Stomach smooth muscle (tissue), 2 donors: Measurements from ENCODE around the gene TMEM171.

Experiments used
- H3K27ac ChIP-seq: one replicate; pipeline ENCODE4 v1.7.0; 2013; ENCODE audit warnings: mild to moderate bottlenecking, low read length, inconsistent platforms
- H3K27me3 ChIP-seq, 2 donors: one replicate each; pipeline ENCODE4 v1.7.0; 2013; ENCODE audit warnings: low read length in 2 of 2; ENCODE audit not compliant: insufficient read depth in 2 of 2, control insufficient read depth in 1 of 2
- H3K36me3 ChIP-seq, 2 donors: one replicate each; pipeline ENCODE4 v1.7.0; 2013; ENCODE audit warnings: low read length in 2 of 2; ENCODE audit not compliant: control insufficient read depth in 2 of 2, insufficient read depth in 2 of 2
- H3K4me1 ChIP-seq: one replicate; pipeline ENCODE4 v1.7.0; 2013; ENCODE audit warnings: low read length; ENCODE audit not compliant: control insufficient read depth, insufficient read depth
- H3K4me3 ChIP-seq, 2 donors: one replicate each; pipeline ENCODE4 v1.7.0; 2013; ENCODE audit warnings: low read length in 2 of 2
- H3K9ac ChIP-seq, 2 donors: one replicate each; pipeline ENCODE4 v1.7.0; 2013; ENCODE audit warnings: low read length in 2 of 2, mild to moderate bottlenecking in 1 of 2
- H3K9me3 ChIP-seq, 2 donors: one replicate each; pipeline ENCODE4 v1.7.0; 2013; ENCODE audit warnings: low read length in 2 of 2; ENCODE audit not compliant: control insufficient read depth in 2 of 2
- donor health status: healthy.
- donor health status: Pancreatic carcinoma.

TMEM171 gene

DNA sequence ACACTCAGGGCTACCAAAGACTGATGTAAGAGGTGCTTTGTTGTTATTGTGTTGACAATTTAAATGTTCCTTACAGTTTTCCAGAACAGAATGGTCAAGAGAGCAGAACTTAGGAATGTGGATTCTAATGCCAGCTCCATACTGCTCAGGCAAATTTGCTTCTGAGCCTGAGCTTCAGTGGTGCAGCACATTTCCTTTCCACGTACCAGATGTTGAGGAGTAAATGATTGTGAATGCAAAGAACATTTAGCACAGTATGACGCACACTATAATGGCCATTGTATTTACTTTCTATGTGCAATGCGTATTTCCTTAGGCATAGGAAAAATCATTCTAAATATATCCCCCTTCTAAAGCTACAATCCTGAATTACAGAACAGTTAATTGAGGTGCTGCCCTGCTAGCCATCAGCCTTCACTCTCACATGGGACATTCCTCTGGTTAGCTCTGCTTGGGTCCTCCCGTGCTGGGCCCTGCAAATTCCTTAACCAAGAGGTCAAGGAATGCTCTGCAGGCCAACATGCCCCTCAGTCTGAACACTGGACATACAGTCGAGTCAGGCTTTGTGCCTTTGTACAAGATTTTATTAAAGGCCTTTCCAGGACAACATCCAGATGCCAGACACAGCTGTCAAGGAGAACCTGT is 31.5 kb downstream of the TMEM171 start:
- no peaks in the 10 kb centered on the region for H3K36me3 ChIP-seq
- H3K9me3 ChIP-seq: no peaks in the 10 kb centered on the region
- no peak overlapping the region for H3K9ac ChIP-seq
- H3K27me3 ChIP-seq: peaks cover 0 to 3% of the 10 kb centered on the region in 2 donors
- H3K4me3 ChIP-seq: no peak overlapping the region
- H3K27ac ChIP-seq: no peak overlapping the region
- H3K4me1 ChIP-seq: no peaks in the 10 kb centered on the region

DNA sequence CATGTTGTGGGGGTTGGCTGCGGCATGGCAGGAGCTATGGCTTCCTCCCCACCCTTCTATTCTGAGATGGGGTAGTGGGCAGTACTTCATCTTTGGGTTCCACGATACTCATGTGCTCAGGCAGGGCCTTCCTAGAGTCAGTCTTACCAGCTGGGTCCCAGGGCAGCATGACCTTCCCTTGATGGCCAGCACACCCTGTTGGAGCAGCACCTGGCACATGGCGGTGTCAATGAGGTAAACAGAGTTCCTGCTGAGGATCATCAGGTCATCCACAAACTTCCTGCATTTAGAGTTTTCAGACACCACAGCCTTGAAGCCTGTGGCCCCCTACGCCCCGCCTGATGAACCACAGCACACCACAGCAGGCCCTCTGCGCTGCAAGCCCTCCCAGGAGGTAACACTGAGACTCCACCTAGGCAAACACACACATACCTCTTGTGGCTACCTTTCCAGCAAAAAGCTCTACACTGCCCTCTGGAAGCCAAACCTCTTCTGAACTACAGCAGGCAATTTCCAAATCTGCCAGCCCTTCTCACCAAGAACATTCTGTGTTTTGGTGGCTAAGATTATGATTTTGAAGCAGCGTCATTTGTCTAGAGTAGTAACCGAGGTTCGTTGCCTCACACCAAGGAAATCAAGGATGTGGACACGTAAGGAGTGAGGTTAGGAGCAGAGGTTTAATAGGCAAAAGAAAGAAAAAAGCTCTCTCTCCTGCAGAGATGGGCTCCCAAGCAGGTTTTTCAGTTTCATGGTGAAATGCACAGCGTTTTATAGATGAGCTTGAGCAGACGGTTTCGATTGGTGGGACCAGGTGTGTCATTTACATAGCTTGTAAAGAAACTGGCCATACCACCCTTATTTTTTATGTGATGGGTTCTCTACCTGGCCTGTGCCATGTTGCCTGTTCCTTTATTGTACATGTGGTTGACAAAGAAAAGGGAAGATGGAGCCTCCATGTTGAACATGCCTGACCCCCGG is 32.3 kb downstream of the TMEM171 start:
- Histone ChIP-seq H3K9me3 (no peaks in the 10 kb centered on the region), H3K27me3 (peaks cover 0 to 3% of the 10 kb centered on the region in 2 donors), H3K4me3 (no peak overlapping the region), H3K36me3 (no peaks in the 10 kb centered on the region), H3K4me1 (no peaks in the 10 kb centered on the region), H3K9ac (no peak overlapping the region), H3K27ac (no peak overlapping the region)

DNA sequence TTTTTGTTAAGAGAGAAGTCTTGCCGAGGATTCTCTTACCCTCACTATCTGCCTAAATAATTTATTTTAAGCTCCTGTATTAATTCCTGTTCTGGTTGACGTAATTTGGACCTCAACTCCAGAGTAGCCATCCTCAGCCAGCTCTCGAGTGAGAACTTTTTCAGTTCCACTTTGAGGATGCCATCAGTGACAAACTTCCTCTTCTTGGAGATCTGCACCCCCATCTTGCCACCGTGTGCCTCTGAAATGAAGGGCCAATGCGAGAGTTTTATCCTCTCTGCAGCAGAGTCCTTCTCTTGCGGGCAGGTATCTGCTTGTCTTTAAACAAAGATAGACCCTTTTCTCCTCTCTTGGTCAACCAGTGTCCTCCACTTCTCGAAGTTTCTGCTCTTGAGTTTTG is 33.1 kb downstream of the TMEM171 start:
- Histone ChIP-seq H3K4me3 (no peak overlapping the region), H3K9me3 (no peaks in the 10 kb centered on the region), H3K4me1 (no peaks in the 10 kb centered on the region), H3K27ac (no peak overlapping the region), H3K9ac (no peak overlapping the region), H3K27me3 (peaks cover 2 to 3% of the 10 kb centered on the region in 2 donors), H3K36me3 (no peaks in the 10 kb centered on the region)

DNA sequence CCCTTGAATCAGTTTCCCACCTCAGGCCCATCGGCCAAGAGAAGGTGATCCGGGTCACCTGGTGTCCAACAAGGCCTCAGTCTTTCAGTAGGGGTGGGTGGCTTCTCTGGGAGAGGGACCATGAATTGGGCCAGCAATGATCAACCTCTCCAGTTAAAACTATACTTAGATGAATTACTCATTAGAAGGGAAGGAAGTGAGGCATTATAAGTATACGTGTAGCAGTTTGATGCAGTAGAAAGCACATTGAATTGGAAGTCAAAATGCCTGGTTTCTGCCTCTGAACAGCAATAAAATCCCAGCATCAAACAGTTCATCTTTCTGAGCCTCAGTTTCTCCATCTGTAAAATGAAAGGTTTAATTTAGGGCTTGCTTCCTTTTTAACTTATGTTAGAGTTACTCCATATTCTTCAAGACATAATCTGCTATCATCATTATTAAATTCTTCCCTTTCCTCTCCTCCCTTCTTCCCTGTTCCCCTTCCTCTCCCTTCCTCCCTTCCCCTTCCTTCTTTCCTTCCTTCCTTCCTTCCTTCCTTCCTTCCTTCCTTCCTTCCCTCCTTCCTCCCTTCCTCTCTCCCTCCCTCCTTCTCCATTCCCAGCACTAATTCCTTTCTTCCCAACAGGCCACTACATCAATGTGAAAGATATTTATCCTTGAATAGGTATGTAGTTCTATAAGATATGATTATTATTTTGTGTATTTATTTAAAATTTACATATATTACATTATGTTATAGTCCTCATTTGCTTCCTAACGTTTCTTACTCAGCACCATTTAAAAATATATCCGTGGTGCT is 34.0 kb downstream of the TMEM171 start:
- Histone ChIP-seq H3K27ac (no peak overlapping the region), H3K4me3 (no peak overlapping the region), H3K36me3 (no peaks in the 10 kb centered on the region), H3K4me1 (no peaks in the 10 kb centered on the region), H3K9ac (no peak overlapping the region), H3K27me3 (peaks cover 2 to 3% of the 10 kb centered on the region in 2 donors), H3K9me3 (no peaks in the 10 kb centered on the region)

DNA sequence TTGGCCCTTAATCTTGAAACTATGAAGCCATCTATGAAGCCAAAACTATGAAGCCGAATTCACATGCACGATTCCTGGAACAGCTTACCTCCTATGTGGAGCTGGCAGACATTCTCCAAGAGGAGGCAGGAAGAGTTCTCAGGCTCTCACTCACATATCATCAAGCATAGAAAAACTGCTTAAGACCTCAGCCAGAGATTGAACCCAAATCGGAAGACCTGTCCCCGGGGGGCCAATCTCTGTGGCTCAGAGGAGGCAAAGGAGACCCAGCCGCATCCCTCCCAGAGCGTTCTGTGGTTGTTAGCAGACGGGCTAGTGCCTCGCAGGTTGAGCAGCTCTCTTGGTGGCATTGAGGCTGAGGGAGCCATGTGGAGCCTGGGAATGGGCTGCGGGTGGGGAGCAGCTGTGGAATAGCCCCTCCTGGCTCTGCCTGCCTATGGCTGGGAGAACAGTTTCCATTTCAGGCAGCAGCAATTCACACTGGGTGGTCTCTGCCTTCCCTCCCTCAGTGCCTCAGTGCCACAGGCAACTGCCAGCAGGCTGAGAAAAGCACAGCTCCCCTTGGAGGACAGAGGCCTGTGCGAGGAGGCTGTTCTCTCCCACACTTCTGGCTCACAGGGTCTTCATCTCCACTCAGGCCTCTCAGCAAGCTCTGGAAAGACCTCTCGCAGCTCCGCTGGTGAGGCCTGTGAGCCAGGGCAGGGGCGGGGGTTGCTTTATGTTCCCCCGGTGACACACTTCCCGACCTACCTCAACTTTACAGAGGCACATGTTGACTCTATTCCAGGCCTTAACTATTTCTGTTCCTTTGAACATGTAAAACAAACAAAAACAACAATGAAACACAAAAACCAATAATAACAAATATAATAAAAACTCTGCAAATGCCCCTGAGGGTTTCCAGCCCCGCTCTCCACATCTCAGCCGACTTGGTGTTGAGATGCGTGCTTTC is 35.2 kb downstream of the TMEM171 start:
- H3K9me3 ChIP-seq: no peaks in the 10 kb centered on the region
- no peak overlapping the region for H3K27ac ChIP-seq

DNA sequence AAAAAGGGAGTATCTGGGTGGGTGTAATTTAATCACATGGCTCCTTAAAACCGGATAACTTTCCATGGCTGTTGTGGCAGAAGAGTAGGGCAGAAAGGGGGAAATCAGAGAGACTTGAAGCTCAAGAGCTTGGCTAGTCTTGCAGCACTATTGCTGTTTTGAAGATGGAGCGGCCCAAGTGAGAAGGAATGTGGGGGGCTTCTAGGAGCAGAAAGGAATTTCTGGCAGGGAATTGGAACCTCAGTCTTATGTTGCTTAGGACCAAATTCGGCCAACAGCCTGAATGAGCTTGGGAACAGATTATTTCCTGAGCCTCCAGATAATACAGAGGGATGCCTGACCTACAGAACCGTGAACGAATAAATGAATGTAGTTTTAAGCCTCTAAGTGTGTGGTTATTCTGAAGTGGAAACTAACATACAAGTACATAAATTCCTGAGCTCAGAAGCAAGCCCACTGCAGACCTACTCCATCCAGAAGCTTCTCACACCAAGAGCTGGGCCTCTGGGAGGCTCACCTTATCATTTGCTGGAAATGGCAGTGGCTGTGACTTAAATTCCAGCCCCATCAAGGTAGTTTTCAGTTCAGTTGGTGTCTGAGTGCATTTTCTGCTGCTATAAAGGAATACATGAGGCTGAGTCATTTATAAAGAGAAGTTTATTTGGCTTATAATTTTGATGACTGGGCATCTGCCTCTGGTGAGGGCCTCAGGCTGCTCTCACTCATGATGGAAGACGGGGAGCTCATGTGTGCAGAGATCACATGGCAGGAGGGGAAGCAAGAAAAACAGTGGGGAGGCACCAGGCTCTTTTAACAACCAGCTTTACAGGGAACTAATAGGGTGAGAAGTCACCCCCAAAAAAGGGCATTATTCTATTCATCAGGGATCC is 37.3 kb downstream of the TMEM171 start:
- no peaks in the 10 kb centered on the region for H3K36me3 ChIP-seq
- peaks cover 2 to 3% of the 10 kb centered on the region in 2 donors for H3K27me3 ChIP-seq
- no peaks in the 10 kb centered on the region for H3K4me1 ChIP-seq
- H3K4me3 ChIP-seq: no peak overlapping the region
- no peak overlapping the region for H3K27ac ChIP-seq
- H3K9ac ChIP-seq: no peak overlapping the region
- H3K9me3 ChIP-seq: no peaks in the 10 kb centered on the region

More for the DNA sequence above, 35.2 kb downstream of the TMEM171 start:
- peaks cover 2 to 3% of the 10 kb centered on the region in 2 donors for H3K27me3 ChIP-seq
- H3K36me3 ChIP-seq: no peaks in the 10 kb centered on the region
- no peak overlapping the region for H3K4me3 ChIP-seq
- H3K4me1 ChIP-seq: no peaks in the 10 kb centered on the region
- no peak overlapping the region for H3K9ac ChIP-seq

DNA sequence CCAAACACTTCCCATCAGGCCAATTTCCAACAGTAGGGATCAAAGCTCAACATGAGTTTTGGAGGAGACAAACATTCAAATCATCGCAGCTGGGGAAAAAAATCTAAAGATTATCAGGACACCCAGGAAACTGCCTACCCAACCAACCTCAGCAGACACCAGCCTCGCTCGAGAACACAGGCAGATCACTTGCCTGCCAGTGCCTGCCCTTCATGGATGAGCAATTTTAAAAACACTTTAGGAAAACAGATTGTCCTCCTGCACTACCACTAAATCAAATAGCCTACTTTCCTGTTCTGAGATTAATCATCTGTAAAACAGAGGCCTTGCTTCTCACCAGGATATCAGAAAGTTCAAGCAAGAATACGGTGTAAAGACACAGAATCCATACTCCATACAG is 37.9 kb downstream of the TMEM171 start:
- H3K4me3 ChIP-seq: no peak overlapping the region
- peaks cover 2 to 3% of the 10 kb centered on the region in 2 donors for H3K27me3 ChIP-seq
- H3K9ac ChIP-seq: no peak overlapping the region
- no peaks in the 10 kb centered on the region for H3K36me3 ChIP-seq
- no peak overlapping the region for H3K27ac ChIP-seq
- no peaks in the 10 kb centered on the region for H3K9me3 ChIP-seq
- no peaks in the 10 kb centered on the region for H3K4me1 ChIP-seq

DNA sequence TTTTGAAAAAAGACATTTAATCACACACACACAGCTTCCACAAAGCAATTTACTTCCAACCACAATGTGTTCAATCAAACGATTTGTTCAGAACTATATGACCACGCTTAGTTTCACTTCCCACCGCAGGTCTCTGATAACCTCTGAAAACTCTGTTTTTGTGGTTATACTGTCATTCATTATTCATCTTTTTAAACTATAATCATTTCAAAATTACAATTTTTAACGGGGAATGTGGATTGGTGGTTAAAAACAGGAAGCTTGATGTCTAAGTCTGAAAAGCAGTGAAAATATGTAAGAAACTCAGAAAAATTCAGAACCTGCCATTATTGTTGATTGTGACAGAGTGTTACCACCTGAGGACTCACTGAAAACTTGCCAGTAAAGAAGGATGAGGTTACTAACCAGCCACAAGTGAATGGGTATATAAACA is 39.9 kb downstream of the TMEM171 start:
- Histone ChIP-seq H3K4me3 (no peak overlapping the region), H3K4me1 (no peaks in the 10 kb centered on the region), H3K9ac (no peak overlapping the region), H3K36me3 (no peaks in the 10 kb centered on the region), H3K27ac (no peak overlapping the region), H3K27me3 (peaks cover 2 to 3% of the 10 kb centered on the region in 2 donors), H3K9me3 (no peaks in the 10 kb centered on the region)

DNA sequence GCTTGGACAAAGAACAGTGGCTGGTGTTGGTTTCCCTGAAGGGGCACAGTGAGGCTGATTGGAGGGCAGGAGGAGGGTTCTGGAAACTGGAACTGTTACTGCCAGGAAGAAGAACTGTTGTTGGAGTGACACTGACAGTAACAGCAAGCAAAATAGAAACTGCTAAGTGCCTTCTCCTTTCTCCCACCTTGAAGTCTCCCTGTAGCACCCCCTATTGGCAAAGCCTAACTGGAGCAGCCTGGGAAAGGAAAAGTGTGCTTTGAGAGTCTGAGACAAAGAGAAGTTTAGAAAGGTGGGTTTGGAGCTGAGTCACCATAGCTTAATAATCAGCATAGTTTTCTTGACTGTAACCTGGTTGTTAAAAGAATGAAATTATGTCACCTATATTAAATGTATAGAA is 50.1 kb downstream of the TMEM171 start:
- Histone ChIP-seq H3K4me1 (no peaks in the 10 kb centered on the region), H3K36me3 (no peaks in the 10 kb centered on the region), H3K27ac (no peak overlapping the region), H3K27me3 (peaks cover 0 to 10% of the 10 kb centered on the region in 2 donors), H3K9me3 (peaks cover 0 to 2% of the 10 kb centered on the region in 2 donors), H3K4me3 (no peak overlapping the region), H3K9ac (no peak overlapping the region)
